ENCODE results near the gene RNF10. TPM values are rescaled to one million over a fixed set of nuclear protein-coding genes. Genes with fewer than 3 reads are reported as not detected.
A peak's percentile ranks its signal among the peaks of the same experiment; 100 is the strongest.
"Not testable (repeated sequence)": the region's sequence is repeated elsewhere in the genome, so short reads cannot be mapped to it uniquely, and the experiment has no call there.

RNF10 gene
- total and polyA plus RNA-seq, 2 experiments from 2014 or later = 113 to 149 TPM

GRCh38 chr12:120529641-120530417 is 4.3 kb upstream of the RNF10 start:
- Histone ChIP-seq H3K79me2 (replicated peaks; ENCODE audit: insufficient read depth) (peaks cover 9% of the 10 kb centered on the region), H3F3A (replicated peaks; ENCODE audit: low read depth) (no peaks in the 10 kb centered on the region), H2AFZ (peak overlapping the region; percentile 9; the same call in 1 of the 2 replicates), H4K20me1 (replicated peaks; ENCODE audit: insufficient read depth) (0 out of 2 replicates have a peak, but pooled peaks cover 4% of the 10 kb centered on the region), H3K27ac (ENCODE audit: low read depth) (peak overlapping the region; percentile 92), H3K4me1 (ENCODE audit: insufficient read depth) (peaks cover 8% of the 10 kb centered on the region; the same call in 1 of the 2 replicates), H3K27me3 (ENCODE audit: insufficient read depth) (no peaks in the 10 kb centered on the region), H3K9me2 (ENCODE audit: insufficient read depth) (no peaks in the 10 kb centered on the region), H3K4me2 (peak overlapping the region; percentile 79), H3K36me3 (ENCODE audit: insufficient read depth) (no peaks in the 10 kb centered on the region), H3K4me3 (peak overlapping the region; percentile 85)
- TF ChIP-seq ETS1 (IDR thresholded peaks at IDR 0.05) = no peak
- TF ChIP-seq EZH2 (IDR thresholded peaks at IDR 0.05; ENCODE audit: low read depth, unreplicated experiment) = no peak
- no peak for TF ChIP-seq ZNF114 (CRISPR knock-in tag; IDR thresholded peaks at IDR 0.05)
- Mint-ChIP-seq H3K9me3 (no peaks in the 10 kb centered on the region), H3K27me3 (ENCODE audit: insufficient read depth, low read depth, poor library complexity) (peaks cover 6% of the 10 kb centered on the region), H3K36me3 (ENCODE audit: low read depth) (no peaks in the 10 kb centered on the region; the same call in 2 of the 3 replicates), H3K4me1 (peaks cover 8% of the 10 kb centered on the region; the same call in 2 of the 3 replicates), H3K4me3 (peak overlapping the region; percentile 98), H3K27ac (peak overlapping the region; percentile 99)
- DNase-seq (ENCODE audit: low spot score) (peak; percentile 65), ATAC-seq (peak; percentile 45)

GRCh38 chr12:120530418-120530761 is 3.8 kb upstream of the RNF10 start:
- not testable (repeated sequence) for H4K20me1 ChIP-seq (replicated peaks; ENCODE audit: insufficient read depth); H3K36me3 Mint-ChIP-seq (ENCODE audit: low read depth); H3F3A ChIP-seq (replicated peaks; ENCODE audit: low read depth); H3K9me3 Mint-ChIP-seq; H3K27ac Mint-ChIP-seq; H3K9me2 ChIP-seq (ENCODE audit: insufficient read depth); H3K4me3 Mint-ChIP-seq; H3K4me3 ChIP-seq; DNase-seq (ENCODE audit: low spot score); H3K27me3 Mint-ChIP-seq (ENCODE audit: insufficient read depth, low read depth, poor library complexity); H3K27ac ChIP-seq (ENCODE audit: low read depth); ATAC-seq; H3K4me2 ChIP-seq; H3K36me3 ChIP-seq (ENCODE audit: insufficient read depth); H3K27me3 ChIP-seq (ENCODE audit: insufficient read depth)
- H3K4me1 Mint-ChIP-seq = peaks cover 11% of the 10 kb centered on the region; the same call in 2 of the 3 replicates
- peak overlapping the region; percentile 9; the same call in 1 of the 2 replicates for H2AFZ ChIP-seq
- H3K79me2 ChIP-seq (replicated peaks; ENCODE audit: insufficient read depth) = peaks cover 15% of the 10 kb centered on the region
- peaks cover 10% of the 10 kb centered on the region for H3K4me1 ChIP-seq (ENCODE audit: insufficient read depth)

GRCh38 chr12:120532701-120533238 is 1.4 kb upstream of the RNF10 start:
- Mint-ChIP-seq H3K9me3 (no peaks in the 10 kb centered on the region), H3K36me3 (ENCODE audit: low read depth) (peaks cover 14% of the 10 kb centered on the region; the same call in 2 of the 3 replicates), H3K4me1 (peaks cover 25% of the 10 kb centered on the region), H3K27me3 (ENCODE audit: insufficient read depth, low read depth, poor library complexity) (peaks cover 6% of the 10 kb centered on the region), H3K27ac (no peak overlapping the region), H3K4me3 (no peak overlapping the region)
- Histone ChIP-seq H3F3A (replicated peaks; ENCODE audit: low read depth) (peaks cover 2% of the 10 kb centered on the region; the same call in 1 of the 2 replicates), H2AFZ (no peak overlapping the region), H3K36me3 (ENCODE audit: insufficient read depth) (no peaks in the 10 kb centered on the region), H3K27ac (ENCODE audit: low read depth) (no peak overlapping the region), H3K4me3 (no peak overlapping the region), H3K4me1 (ENCODE audit: insufficient read depth) (peaks cover 32% of the 10 kb centered on the region), H4K20me1 (replicated peaks; ENCODE audit: insufficient read depth) (peaks cover 21% of the 10 kb centered on the region), H3K4me2 (no peak overlapping the region), H3K27me3 (ENCODE audit: insufficient read depth) (no peaks in the 10 kb centered on the region), H3K9me2 (ENCODE audit: insufficient read depth) (no peaks in the 10 kb centered on the region), H3K79me2 (replicated peaks; ENCODE audit: insufficient read depth) (peaks cover 38% of the 10 kb centered on the region)
- TF ChIP-seq REST (IDR thresholded peaks at IDR 0.05; ENCODE audit: unreplicated experiment) (no peak), ETS1 (IDR thresholded peaks at IDR 0.05) (no peak)
- DNase-seq (ENCODE audit: low spot score) = no peak
- ATAC-seq = no peak
